Measurements from ENCODE around the gene PPIA. TPM values are rescaled to one million over a fixed set of nuclear protein-coding genes. Genes with fewer than 3 reads are reported as not detected.

Gene PPIA
- total and polyA plus RNA-seq, 2 experiments from 2014 or later = 903 to 2,579 TPM

GRCh38 chr7:44762300-44762699 is 34.2 kb upstream of the PPIA start:
- H3K27ac ChIP-seq = no peak overlapping the region
- H3K27me3 ChIP-seq = no peaks in the 10 kb centered on the region
- no peaks in the 10 kb centered on the region for H3K4me1 ChIP-seq (ENCODE audit: low read depth)
- no peak overlapping the region for H3K4me3 ChIP-seq
- peaks cover 54% of the 10 kb centered on the region for H3K36me3 ChIP-seq
- no peaks in the 10 kb centered on the region for H3K9me3 ChIP-seq (ENCODE audit: low read depth)
- no peak for DNase-seq (ENCODE audit: low read depth in 1 of 2, low spot score in 1 of 2)
- no peak for TF ChIP-seq CTCF (IDR thresholded peaks at IDR 0.05; ENCODE audit: low read depth, low read length)

- H3K9me3 ChIP-seq (ENCODE audit: low read depth) = no peaks in the 10 kb centered on the region
- no peak for DNase-seq (ENCODE audit: low read depth in 1 of 2, low spot score in 1 of 2)
- H3K27me3 ChIP-seq = no peaks in the 10 kb centered on the region
- no peaks in the 10 kb centered on the region for H3K4me1 ChIP-seq (ENCODE audit: low read depth)
- no peak overlapping the region for H3K4me3 ChIP-seq
- TF ChIP-seq CTCF (IDR thresholded peaks at IDR 0.05; ENCODE audit: low read depth, low read length) = no peak
- peaks cover 56% of the 10 kb centered on the region for H3K36me3 ChIP-seq
- no peak overlapping the region for H3K27ac ChIP-seq
Measured at GRCh38 chr7:44762726-44763522, 33.6 kb upstream of the PPIA start.

- DNase-seq (ENCODE audit: low read depth in 1 of 2, low spot score in 1 of 2) = no peak
- Histone ChIP-seq H3K27ac (no peak overlapping the region), H3K36me3 (peaks cover 56% of the 10 kb centered on the region), H3K4me3 (no peak overlapping the region), H3K9me3 (ENCODE audit: low read depth) (no peaks in the 10 kb centered on the region), H3K27me3 (no peaks in the 10 kb centered on the region), H3K4me1 (ENCODE audit: low read depth) (no peaks in the 10 kb centered on the region)
- TF ChIP-seq CTCF (IDR thresholded peaks at IDR 0.05; ENCODE audit: low read depth, low read length) = no peak
Measured at GRCh38 chr7:44764081-44764480, 32.4 kb upstream of the PPIA start.

GRCh38 chr7:44764665-44765578 is 31.6 kb upstream of the PPIA start:
- Histone ChIP-seq H3K4me1 (ENCODE audit: low read depth) (no peaks in the 10 kb centered on the region), H3K27me3 (no peaks in the 10 kb centered on the region), H3K36me3 (peaks cover 53% of the 10 kb centered on the region), H3K9me3 (ENCODE audit: low read depth) (no peaks in the 10 kb centered on the region), H3K4me3 (no peak overlapping the region), H3K27ac (no peak overlapping the region)
- no peak for DNase-seq (ENCODE audit: low read depth in 1 of 2, low spot score in 1 of 2)
- no peak for TF ChIP-seq CTCF (IDR thresholded peaks at IDR 0.05; ENCODE audit: low read depth, low read length)

GRCh38 chr7:44765579-44766415 is 30.7 kb upstream of the PPIA start:
- Histone ChIP-seq H3K27ac (no peak overlapping the region), H3K36me3 (peaks cover 48% of the 10 kb centered on the region), H3K27me3 (no peaks in the 10 kb centered on the region), H3K4me1 (ENCODE audit: low read depth) (no peaks in the 10 kb centered on the region), H3K9me3 (ENCODE audit: low read depth) (no peaks in the 10 kb centered on the region), H3K4me3 (no peak overlapping the region)
- TF ChIP-seq CTCF (IDR thresholded peaks at IDR 0.05; ENCODE audit: low read depth, low read length) = no peak
- no peak for DNase-seq (ENCODE audit: low read depth in 1 of 2, low spot score in 1 of 2)

All from cardiac muscle cell (in vitro differentiated cells and primary cell).